HG02798 (cell line): Measurements from ENCODE around the gene AP5B1.

ENCODE experiments used
- ATAC-seq: cut with Tn5 transposase; IDR thresholded peaks from one replicate; pipeline ENCODE4 v1.9.1; 2021; ENCODE audit warnings: mild to moderate bottlenecking; ENCODE audit not compliant: unreplicated experiment, poor library complexity

Gene AP5B1

GRCh38 chr11:65787649-65788622 is 7.2 kb upstream of the AP5B1 start:
- no peak for ATAC-seq

- no peak for ATAC-seq
These were observed 6.2 kb upstream of the AP5B1 start, which contains the start of gene OVOL1 for GRCh38 chr11:65786786-65787636. Gene OVOL1, plus strand, starts transcription at chr11:65787063. Its CDS starts 311 bp downstream, at chr11:65787374.

- no peak for ATAC-seq
These were observed 5.4 kb upstream of the AP5B1 start for GRCh38 chr11:65786008-65786785.

- no peak for ATAC-seq
These were observed 4.7 kb upstream of the AP5B1 start for GRCh38 chr11:65785319-65786007.

- no peak for ATAC-seq
These were observed 2.0 kb upstream of the AP5B1 start for GRCh38 chr11:65782816-65783228.

GRCh38 chr11:65781962-65782815 is 1.4 kb upstream of the AP5B1 start:
- ATAC-seq = no peak

GRCh38 chr11:65781152-65781961 is 581 bp upstream of the AP5B1 start:
- ATAC-seq = peak; percentile 39

- peak; percentile 48 for ATAC-seq
These were observed 632 bp downstream of the AP5B1 start for GRCh38 chr11:65779919-65780769.

GRCh38 chr11:65779669-65779918 is 1.2 kb downstream of the AP5B1 start:
- ATAC-seq = no peak

GRCh38 chr11:65778901-65779668 is 1.7 kb downstream of the AP5B1 start:
- no peak for ATAC-seq

- no peak for ATAC-seq
These were observed 2.3 kb downstream of the AP5B1 start for GRCh38 chr11:65778431-65778900.

GRCh38 chr11:65777821-65778361 is 2.9 kb downstream of the AP5B1 start:
- ATAC-seq = no peak

- no peak for ATAC-seq
These were observed 3.5 kb downstream of the AP5B1 start for GRCh38 chr11:65777241-65777640.

GRCh38 chr11:65776710-65777141 is 4.0 kb downstream of the AP5B1 start:
- ATAC-seq = no peak

GRCh38 chr11:65776196-65776595 is 4.6 kb downstream of the AP5B1 start:
- no peak for ATAC-seq
